SK-N-MC (cell line): ENCODE results near the gene TIAM1.

ENCODE experiments used
- DNase-seq: peaks from one replicate; pipeline ENCODE4 v3.0.0-alpha.2; 2011; ENCODE audit warnings: low read depth, low spot score
- H3K27ac ChIP-seq: fragments of 200-600 bp; sonication (generic); 2 replicates; pipeline ENCODE4 v1.5.1; 2016; ENCODE audit warnings: mixed run types
- H3K36me3 ChIP-seq: fragments of 200-600 bp; sonication (generic); 2 replicates; pipeline ENCODE4 v1.6.1; 2017; ENCODE audit warnings: antibody characterized with exemption, low read length, mixed read lengths; ENCODE audit not compliant: insufficient read depth
- H3K4me3 ChIP-seq: fragments of 200-600 bp; sonication (generic); 2 replicates; pipeline ENCODE4 v1.5.1; 2016
- H3K9ac ChIP-seq: fragments of 200-600 bp; sonication (generic); 2 replicates; pipeline ENCODE4 v1.8.0; 2017; ENCODE audit warnings: mixed run types, mixed read lengths; ENCODE audit not compliant: insufficient read length
- H3K9me3 ChIP-seq: fragments of 200-600 bp; sonication (generic); 2 replicates; pipeline ENCODE4 v1.6.1; 2017; ENCODE audit warnings: low read depth, mild to moderate bottlenecking, antibody characterized with exemption, low read length, moderate library complexity, mixed read lengths
- EZH2 ChIP-seq: fragments of 200-600 bp; sonication (generic); IDR thresholded peaks from one replicate; pipeline ENCODE4 v1.6.1; 2017; ENCODE audit warnings: antibody characterized with exemption
- FOXP2 ChIP-seq: optimal IDR thresholded peaks from 2 replicates; pipeline ENCODE3; 2011; ENCODE audit warnings: mild to moderate bottlenecking, moderate library complexity; ENCODE audit not compliant: insufficient read depth; ENCODE audit errors: extremely low read length, control extremely low read depth
- POLR2AphosphoS5 ChIP-seq: IDR thresholded peaks from 2 replicates; pipeline ENCODE4 v1.6.1; 2012; ENCODE audit warnings: mild to moderate bottlenecking, low read depth, low read length, borderline replicate concordance

Gene TIAM1

GRCh38 chr21:31182231-31183140 is 161.6 kb downstream of the TIAM1 start:
- Histone ChIP-seq H3K4me3 (no peak overlapping the region), H3K36me3 (no peaks in the 10 kb centered on the region), H3K9me3 (no peaks in the 10 kb centered on the region), H3K9ac (no peak overlapping the region), H3K27ac (no peak overlapping the region)
- TF ChIP-seq FOXP2, result no peak
- no peak for DNase-seq

GRCh38 chr21:31181082-31181750 is 162.8 kb downstream of the TIAM1 start:
- TF ChIP-seq POLR2AphosphoS5 (no peak), EZH2 (no peak), FOXP2 (no peak)
- no peak overlapping the region for H3K4me3 ChIP-seq
- no peak overlapping the region for H3K27ac ChIP-seq
- no peaks in the 10 kb centered on the region for H3K36me3 ChIP-seq
- no peak overlapping the region for H3K9ac ChIP-seq
- no peak for DNase-seq
- H3K9me3 ChIP-seq, result no peaks in the 10 kb centered on the region

GRCh38 chr21:31180256-31181081 is 163.6 kb downstream of the TIAM1 start:
- Histone ChIP-seq H3K27ac (no peak overlapping the region), H3K36me3 (no peaks in the 10 kb centered on the region), H3K9ac (no peak overlapping the region), H3K4me3 (no peak overlapping the region), H3K9me3 (no peaks in the 10 kb centered on the region)
- no peak for TF ChIP-seq EZH2
- no peak for TF ChIP-seq FOXP2
- no peak for TF ChIP-seq POLR2AphosphoS5
- DNase-seq, result no peak

- TF ChIP-seq EZH2 (no peak), FOXP2 (no peak), POLR2AphosphoS5 (no peak)
- no peaks in the 10 kb centered on the region for H3K36me3 ChIP-seq
- DNase-seq, result no peak
- no peaks in the 10 kb centered on the region for H3K9me3 ChIP-seq
- no peak overlapping the region for H3K27ac ChIP-seq
- H3K4me3 ChIP-seq, result no peak overlapping the region
- H3K9ac ChIP-seq, result no peak overlapping the region
Measured at GRCh38 chr21:31176725-31177124, 167.3 kb downstream of the TIAM1 start.

GRCh38 chr21:31176080-31176551 is 167.9 kb downstream of the TIAM1 start:
- no peak overlapping the region for H3K27ac ChIP-seq
- H3K36me3 ChIP-seq, result no peaks in the 10 kb centered on the region
- TF ChIP-seq FOXP2 (no peak), EZH2 (no peak), POLR2AphosphoS5 (no peak)
- no peak overlapping the region for H3K9ac ChIP-seq
- DNase-seq, result no peak
- H3K4me3 ChIP-seq, result no peak overlapping the region
- H3K9me3 ChIP-seq, result no peaks in the 10 kb centered on the region

- H3K36me3 ChIP-seq, result no peaks in the 10 kb centered on the region
- no peak overlapping the region for H3K4me3 ChIP-seq
- H3K9me3 ChIP-seq, result no peaks in the 10 kb centered on the region
- DNase-seq, result no peak
- no peak overlapping the region for H3K27ac ChIP-seq
- no peak overlapping the region for H3K9ac ChIP-seq
- TF ChIP-seq FOXP2 (no peak), POLR2AphosphoS5 (no peak), EZH2 (no peak)
Measured at GRCh38 chr21:31173881-31174555, 170.0 kb downstream of the TIAM1 start.

- no peak for DNase-seq
Measured at GRCh38 chr21:31172328-31172727, 171.7 kb downstream of the TIAM1 start.

More at GRCh38 chr21:31172328-31172727, 171.7 kb downstream of the TIAM1 start:
- no peak overlapping the region for H3K27ac ChIP-seq
- no peak overlapping the region for H3K4me3 ChIP-seq
- H3K9me3 ChIP-seq, result no peaks in the 10 kb centered on the region
- TF ChIP-seq EZH2 (no peak), FOXP2 (no peak), POLR2AphosphoS5 (no peak)
- H3K9ac ChIP-seq, result no peak overlapping the region
- H3K36me3 ChIP-seq, result no peaks in the 10 kb centered on the region
